Pericardium fibroblast (primary cell): ENCODE data around the gene PDK1. TPM values are rescaled to one million over a fixed set of nuclear protein-coding genes. Genes with fewer than 3 reads are reported as not detected.

ENCODE experiments used
- total RNA-seq: library from RNA; depleted of rRNA; stranded (reverse); fragments of >200 nt; gene quantifications from 2 replicates; pipeline ENCODE4 v1.2.3, GENCODE V29; 2015

The PDK1 gene
- total RNA-seq, result 11.0 and 18.8 TPM in 2 replicates

DNA sequence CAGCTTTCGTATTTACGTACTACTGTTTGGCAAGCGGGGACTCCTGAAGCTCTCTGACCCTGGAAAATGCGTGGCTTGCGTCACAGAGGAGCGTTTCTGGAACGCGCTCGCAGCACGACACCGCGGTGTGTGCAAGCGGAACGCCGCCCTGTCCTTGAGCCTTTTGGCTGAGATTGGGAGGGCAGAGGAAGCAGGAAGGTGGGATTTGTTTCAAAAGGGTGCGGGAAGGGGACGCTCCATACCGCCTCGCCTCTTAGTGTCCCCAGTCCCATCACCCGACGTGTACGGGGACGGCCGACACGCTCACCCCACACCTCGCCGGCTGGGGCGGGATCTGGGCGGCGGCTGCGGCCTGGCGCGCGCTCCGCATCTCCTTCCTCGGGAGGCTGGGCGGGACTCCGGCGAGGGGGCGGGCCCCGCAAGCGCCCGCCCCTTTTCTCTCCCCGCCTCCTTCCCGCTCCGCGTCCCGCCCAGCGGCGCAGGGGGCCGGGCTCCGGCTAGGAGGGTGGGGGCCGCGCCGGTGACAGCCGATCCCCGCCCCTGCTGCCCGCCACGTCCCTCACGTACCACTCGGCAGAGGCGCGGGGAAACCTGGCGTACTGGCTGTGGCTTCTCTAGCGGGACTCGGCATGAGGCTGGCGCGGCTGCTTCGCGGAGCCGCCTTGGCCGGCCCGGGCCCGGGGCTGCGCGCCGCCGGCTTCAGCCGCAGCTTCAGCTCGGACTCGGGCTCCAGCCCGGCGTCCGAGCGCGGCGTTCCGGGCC, at the start of gene PDK1:
Gene PDK1, plus strand, starts transcription at position 569 of the 762 bp plus-strand sequence. Its CDS starts 61 bp downstream, at position 630.

Other genes with a start within 250 kb of the PDK1 start
- 4.4 and 12.1 TPM in 2 replicates for gene ITGA6, start 128.5 kb upstream of the PDK1 start, total RNA-seq
- gene RAPGEF4, start 179.8 kb downstream of the PDK1 start, total RNA-seq, result 1.3 and 1.5 TPM in 2 replicates